DOHH2 (cell line): ENCODE data around the gene KIF2A.

Source experiments
- H3F3A ChIP-seq: fragments of 200-600 bp; sonication (generic), shearing (Covaris generic); 2 replicates; pipeline ENCODE4 v1.6.0; 2016; ENCODE audit warnings: antibody characterized with exemption, mild to moderate bottlenecking; ENCODE audit not compliant: control insufficient read depth, insufficient read depth
- H3K27ac ChIP-seq: fragments of 200-600 bp; sonication (generic); 2 replicates; pipeline ENCODE4 v1.5.1; 2014; ENCODE audit warnings: low read depth, mild to moderate bottlenecking, low read length, moderate library complexity
- H3K27me3 ChIP-seq: fragments of 200-600 bp; sonication (generic); 2 replicates; pipeline ENCODE4 v1.6.1; 2014; ENCODE audit warnings: mild to moderate bottlenecking, low read length, mixed read lengths; ENCODE audit not compliant: control insufficient read depth
- H3K36me3 ChIP-seq: fragments of 200-600 bp; sonication (generic); 2 replicates; pipeline ENCODE4 v1.6.1; 2014; ENCODE audit warnings: mild to moderate bottlenecking, low read length, moderate library complexity, mixed read lengths; ENCODE audit not compliant: control insufficient read depth
- H3K4me1 ChIP-seq: fragments of 200-600 bp; sonication (generic); 2 replicates; pipeline ENCODE4 v1.6.1; 2014; ENCODE audit warnings: mild to moderate bottlenecking, low read length, mixed read lengths; ENCODE audit not compliant: control insufficient read depth
- H3K4me2 ChIP-seq: fragments of 200-600 bp; sonication (generic); 2 replicates; pipeline ENCODE4 v1.6.0; 2014; ENCODE audit warnings: mild to moderate bottlenecking, low read length, moderate library complexity
- H3K4me3 ChIP-seq: fragments of 200-600 bp; sonication (generic); 2 replicates; pipeline ENCODE4 v1.5.1; 2014; ENCODE audit warnings: mild to moderate bottlenecking, low read length, mixed read lengths
- H3K79me2 ChIP-seq: fragments of 200-600 bp; sonication (generic); 2 replicates; pipeline ENCODE4 v1.6.1; 2014; ENCODE audit warnings: mild to moderate bottlenecking, low read length, mixed read lengths; ENCODE audit not compliant: control insufficient read depth
- H3K9me2 ChIP-seq: fragments of 200-600 bp; sonication (generic); replicated peaks from 2 replicates; pipeline ENCODE4 v1.6.1; 2014; ENCODE audit warnings: mild to moderate bottlenecking, low read length, mixed read lengths; ENCODE audit not compliant: control insufficient read depth
- H3K9me3 ChIP-seq: fragments of 200-600 bp; sonication (generic); 2 replicates; pipeline ENCODE4 v1.6.1; 2014; ENCODE audit warnings: antibody characterized with exemption, low read length, mixed read lengths; ENCODE audit not compliant: control insufficient read depth, insufficient read depth
- H4K20me1 ChIP-seq: fragments of 200-600 bp; sonication (generic); 2 replicates; pipeline ENCODE4 v1.6.0; 2014; ENCODE audit warnings: low read depth, mild to moderate bottlenecking, antibody characterized with exemption, low read length, moderate library complexity; ENCODE audit not compliant: control insufficient read depth, insufficient read depth
- CTCF ChIP-seq: fragments of 200-600 bp; sonication (generic); IDR thresholded peaks from one replicate; pipeline ENCODE4 v1.5.1; 2014; ENCODE audit warnings: antibody characterized with exemption, mild to moderate bottlenecking, low read depth, low read length; ENCODE audit not compliant: poor library complexity, severe bottlenecking
- EZH2phosphoT487 ChIP-seq: fragments of 200-600 bp; sonication (generic); IDR thresholded peaks from 2 replicates; pipeline ENCODE4 v1.6.1; 2017; ENCODE audit warnings: borderline replicate concordance, mild to moderate bottlenecking, antibody characterized with exemption, low read length, moderate library complexity, mixed read lengths

KIF2A gene

DNA sequence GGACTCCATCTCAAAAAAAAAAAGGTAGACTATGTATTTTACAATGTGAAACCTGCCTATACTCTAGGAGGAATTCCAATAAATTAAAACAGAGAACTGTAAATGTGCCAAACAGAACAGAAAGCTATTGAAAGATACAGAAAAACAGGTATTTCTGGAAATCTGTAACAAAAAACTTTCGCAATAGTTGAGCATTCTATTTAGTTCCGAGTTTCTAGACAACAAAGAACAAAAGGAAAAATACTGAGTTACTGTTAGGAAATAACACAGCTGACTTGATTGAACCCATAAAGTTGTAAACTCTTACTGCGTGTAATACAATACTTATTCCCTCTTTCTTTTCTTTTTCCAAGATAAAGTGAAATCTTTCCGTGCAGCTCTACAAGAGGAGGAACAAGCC lies 79.1 kb downstream of the KIF2A start:
- no peak overlapping the region for H3K27ac ChIP-seq
- TF ChIP-seq EZH2phosphoT487 = no peak
- no peak for TF ChIP-seq CTCF
- H3F3A ChIP-seq = peaks cover 16% of the 10 kb centered on the region
- H3K9me2 ChIP-seq = no peaks in the 10 kb centered on the region
- no peaks in the 10 kb centered on the region for H3K4me1 ChIP-seq
- no peaks in the 10 kb centered on the region for H3K27me3 ChIP-seq
- H4K20me1 ChIP-seq = no peaks in the 10 kb centered on the region
- no peaks in the 10 kb centered on the region for H3K9me3 ChIP-seq
- H3K36me3 ChIP-seq = peaks cover 83% of the 10 kb centered on the region
- no peaks in the 10 kb centered on the region for H3K79me2 ChIP-seq
- H3K4me3 ChIP-seq = no peak overlapping the region
- H3K4me2 ChIP-seq = no peak overlapping the region

DNA sequence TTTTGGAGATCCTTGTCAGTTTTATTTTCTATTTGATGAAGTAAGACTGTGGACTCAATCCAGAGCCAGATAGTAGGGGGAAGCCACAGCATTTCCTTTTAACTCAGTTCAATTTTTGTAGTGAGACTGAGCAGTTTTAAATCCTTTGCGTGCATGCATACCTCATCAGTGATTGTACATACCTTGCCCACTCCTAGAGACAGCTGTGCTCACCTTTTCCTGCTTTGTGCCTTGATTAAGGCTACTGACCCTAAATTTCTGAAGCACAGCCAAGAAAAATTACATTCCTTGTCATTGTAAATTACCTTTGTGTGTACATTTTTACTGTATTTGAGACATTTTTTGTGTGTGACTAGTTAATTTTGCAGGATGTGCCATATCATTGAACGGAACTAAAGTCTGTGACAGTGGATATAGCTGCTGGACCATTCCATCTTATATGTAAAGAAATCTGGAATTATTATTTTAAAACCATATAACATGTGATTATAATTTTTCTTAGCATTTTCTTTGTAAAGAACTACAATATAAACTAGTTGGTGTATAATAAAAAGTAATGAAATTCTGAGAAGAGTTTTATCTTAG lies 79.9 kb downstream of the KIF2A start:
- Histone ChIP-seq H3K4me1 (no peaks in the 10 kb centered on the region), H3K9me3 (no peaks in the 10 kb centered on the region), H3F3A (peaks cover 16% of the 10 kb centered on the region), H4K20me1 (no peaks in the 10 kb centered on the region), H3K27ac (no peak overlapping the region), H3K4me3 (no peak overlapping the region), H3K27me3 (no peaks in the 10 kb centered on the region), H3K36me3 (peaks cover 84% of the 10 kb centered on the region), H3K79me2 (no peaks in the 10 kb centered on the region), H3K9me2 (no peaks in the 10 kb centered on the region), H3K4me2 (no peak overlapping the region)
- no peak for TF ChIP-seq EZH2phosphoT487
- no peak for TF ChIP-seq CTCF

GRCh38 chr5:62386824-62387223 lies 80.8 kb downstream of the KIF2A start:
- Histone ChIP-seq H4K20me1 (no peaks in the 10 kb centered on the region), H3K79me2 (no peaks in the 10 kb centered on the region), H3K4me3 (no peak overlapping the region), H3K9me3 (no peaks in the 10 kb centered on the region), H3F3A (peaks cover 22% of the 10 kb centered on the region), H3K27ac (no peak overlapping the region), H3K36me3 (peaks cover 84% of the 10 kb centered on the region), H3K4me1 (no peaks in the 10 kb centered on the region), H3K9me2 (no peaks in the 10 kb centered on the region), H3K27me3 (no peaks in the 10 kb centered on the region), H3K4me2 (no peak overlapping the region)
- TF ChIP-seq EZH2phosphoT487 = no peak
- no peak for TF ChIP-seq CTCF
